Measurements from ENCODE around the gene AGER.
"Not testable (repeated sequence)": the region's sequence is repeated elsewhere in the genome, so short reads cannot be mapped to it uniquely, and the experiment has no call there.

Gene AGER

GRCh38 chr6:32194825-32195651 is 11.0 kb upstream of the AGER start:
- peak overlapping the region; percentile 83 for H3K4me3 ChIP-seq (ENCODE audit: low read depth, low read length)
- peak; percentile 27 for DNase-seq (ENCODE audit: low read depth)
- in situ Hi-C loops (cut with HindIII; ENCODE audit: low sequenced_read_pairs): no loop called here
- peak; percentile 49 for TF ChIP-seq CTCF (IDR thresholded peaks at IDR 0.05; ENCODE audit: low read depth, low read length, missing control alignments)

- in situ Hi-C loops (cut with HindIII; ENCODE audit: low sequenced_read_pairs): no loop called here
- no peak for DNase-seq (ENCODE audit: low read depth)
- no peak overlapping the region for H3K4me3 ChIP-seq (ENCODE audit: low read depth, low read length)
- TF ChIP-seq CTCF (IDR thresholded peaks at IDR 0.05; ENCODE audit: low read depth, low read length, missing control alignments): no peak
These were observed 10.3 kb upstream of the AGER start for GRCh38 chr6:32194388-32194787.

GRCh38 chr6:32193096-32193495 is 9.0 kb upstream of the AGER start:
- DNase-seq (ENCODE audit: low read depth); H3K4me3 ChIP-seq (ENCODE audit: low read depth, low read length); in situ Hi-C loops (cut with HindIII; ENCODE audit: low sequenced_read_pairs): not testable (repeated sequence)

- no peak within 1 kb of the TSS for H3K4me3 ChIP-seq (ENCODE audit: low read depth, low read length)
- no peak for TF ChIP-seq CTCF (IDR thresholded peaks at IDR 0.05; ENCODE audit: low read depth, low read length, missing control alignments)
- in situ Hi-C loops (cut with HindIII; ENCODE audit: low sequenced_read_pairs): no loop called here
- no peak for DNase-seq (ENCODE audit: low read depth)
These were observed 8.6 kb upstream of the AGER start, which contains the start of gene GPSM3 for GRCh38 chr6:32192608-32193039. Gene GPSM3 (minus strand): TSS chr6:32192643. CDS start chr6:32192513, 130 bp downstream.

GRCh38 chr6:32191696-32192607 is 7.9 kb upstream of the AGER start:
- DNase-seq (ENCODE audit: low read depth): no peak
- no peak overlapping the region for H3K4me3 ChIP-seq (ENCODE audit: low read depth, low read length)
- in situ Hi-C loops (cut with HindIII; ENCODE audit: low sequenced_read_pairs): no loop called here
- TF ChIP-seq CTCF (IDR thresholded peaks at IDR 0.05; ENCODE audit: low read depth, low read length, missing control alignments): no peak

- in situ Hi-C loops (cut with HindIII; ENCODE audit: low sequenced_read_pairs): no loop called here
- peak overlapping the region; percentile 74 for H3K4me3 ChIP-seq (ENCODE audit: low read depth, low read length)
- no peak for DNase-seq (ENCODE audit: low read depth)
- no peak for TF ChIP-seq CTCF (IDR thresholded peaks at IDR 0.05; ENCODE audit: low read depth, low read length, missing control alignments)
These were observed 7.0 kb upstream of the AGER start for GRCh38 chr6:32190911-32191677.

All from astrocyte of the cerebellum (primary cell).